Hematopoietic multipotent progenitor cell (in vitro differentiated cells): ENCODE results near the gene NPEPPS. TPM values are rescaled to one million over a fixed set of nuclear protein-coding genes. Genes with fewer than 3 reads are reported as not detected.
"Not testable (repeated sequence)": the region's sequence is repeated elsewhere in the genome, so short reads cannot be mapped to it uniquely, and the experiment has no call there.

Source experiments
- DNase-seq, 3 donors: peaks; one replicate each; pipeline ENCODE4 v3.0.0-alpha.2; 2011 to 2015; ENCODE audit warnings: low read depth in 2 of 3, low spot score in 2 of 3
- total RNA-seq: library from RNA; depleted of rRNA; stranded (reverse); fragments of >200 nt; gene quantifications from one replicate; pipeline ENCODE4 v1.2.3, GENCODE V29; 2012

Gene NPEPPS
- total RNA-seq, 1 donor: 40.4 TPM

DNA sequence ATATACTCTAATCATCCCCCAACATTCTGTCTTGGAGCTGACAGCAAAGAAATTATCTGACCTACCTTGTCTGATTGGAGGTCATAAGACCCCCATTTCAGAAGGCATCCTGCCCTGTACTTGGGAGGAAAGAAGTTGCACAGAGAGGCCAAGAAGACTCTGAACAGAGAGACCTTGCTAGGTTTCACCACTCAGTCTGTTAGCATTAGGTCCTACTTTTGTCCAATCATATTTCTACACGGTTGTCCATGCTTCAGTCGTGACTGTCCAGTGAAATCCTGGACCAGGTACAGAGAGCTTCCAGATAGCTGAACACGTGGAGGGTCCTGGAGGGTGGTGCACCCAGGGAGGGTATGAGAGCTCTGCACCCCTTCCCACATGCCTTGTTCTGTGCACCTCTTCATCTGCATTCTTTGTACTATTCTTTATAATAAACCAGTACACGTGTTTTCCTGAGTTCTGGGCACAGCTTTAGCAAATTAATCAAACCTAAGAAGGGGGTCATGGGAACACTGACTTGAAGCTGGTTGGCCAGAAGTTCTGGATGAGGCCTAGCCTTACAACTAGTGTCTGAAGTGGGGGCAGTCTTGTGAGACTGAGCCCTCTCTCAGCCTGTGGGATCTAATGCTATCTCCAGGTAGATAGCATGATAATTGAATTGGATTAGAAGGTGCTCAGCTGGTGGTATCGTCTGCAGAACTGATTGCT, 30.9 kb downstream of the NPEPPS start:
- DNase-seq: not testable (repeated sequence)

- DNase-seq: not testable (repeated sequence)
These were observed 31.4 kb downstream of the NPEPPS start for GRCh38 chr17:47562406-47562705.

- DNase-seq: not testable (repeated sequence)
These were observed 36.4 kb downstream of the NPEPPS start for GRCh38 chr17:47567261-47567660.

- not testable (repeated sequence) for DNase-seq
These were observed 41.7 kb downstream of the NPEPPS start for GRCh38 chr17:47572561-47572960.

DNA sequence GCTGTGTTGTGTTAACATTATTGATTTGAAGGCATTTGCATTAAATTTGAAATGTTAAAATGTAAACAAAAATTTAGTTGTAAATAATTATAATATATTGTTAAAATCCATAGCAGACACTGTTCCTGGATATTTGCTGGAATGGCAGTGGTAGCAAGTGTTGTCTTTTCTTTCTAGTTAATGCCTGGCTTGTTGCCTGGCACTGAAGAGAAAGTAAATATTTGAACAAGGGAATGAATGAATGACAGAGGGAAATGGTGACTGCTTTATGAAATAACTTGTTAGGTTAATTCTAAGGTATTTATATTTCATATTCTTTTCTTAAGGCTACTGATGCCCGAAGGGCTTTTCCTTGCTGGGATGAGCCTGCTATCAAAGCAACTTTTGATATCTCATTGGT, 51.5 kb downstream of the NPEPPS start:
- not testable (repeated sequence) for DNase-seq

DNA sequence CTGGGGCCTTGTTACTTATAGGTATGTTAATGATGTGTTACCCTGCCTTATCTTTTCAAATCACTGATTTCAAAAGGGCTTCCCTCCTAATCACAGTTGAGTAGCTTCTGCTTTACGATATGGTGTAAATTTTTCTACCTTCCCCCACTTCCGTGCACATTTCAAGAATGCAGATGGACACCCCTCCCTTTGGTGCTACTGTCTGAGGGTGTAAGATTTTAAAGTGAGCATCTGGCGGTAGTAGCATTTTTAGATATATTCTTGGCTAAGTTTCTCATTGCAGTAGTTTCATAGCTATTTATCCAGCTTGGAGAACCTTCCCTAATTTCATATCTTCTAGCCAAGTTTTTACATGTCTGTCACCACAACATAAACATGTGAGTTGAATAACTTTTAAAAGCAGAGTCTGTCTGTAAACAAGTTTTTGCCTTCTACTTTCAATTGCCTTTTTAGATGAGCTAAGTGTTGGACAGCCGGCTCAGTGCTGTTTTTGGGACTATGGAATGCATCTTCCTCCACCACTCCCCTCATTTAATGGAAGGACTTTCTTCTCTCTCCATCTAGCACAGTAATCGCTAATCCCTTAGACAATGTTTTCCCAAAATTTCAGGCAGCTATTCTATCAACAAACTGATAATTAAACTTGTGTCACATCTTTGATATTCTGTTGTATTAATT, 55.6 kb downstream of the NPEPPS start:
- not testable (repeated sequence) for DNase-seq

DNA sequence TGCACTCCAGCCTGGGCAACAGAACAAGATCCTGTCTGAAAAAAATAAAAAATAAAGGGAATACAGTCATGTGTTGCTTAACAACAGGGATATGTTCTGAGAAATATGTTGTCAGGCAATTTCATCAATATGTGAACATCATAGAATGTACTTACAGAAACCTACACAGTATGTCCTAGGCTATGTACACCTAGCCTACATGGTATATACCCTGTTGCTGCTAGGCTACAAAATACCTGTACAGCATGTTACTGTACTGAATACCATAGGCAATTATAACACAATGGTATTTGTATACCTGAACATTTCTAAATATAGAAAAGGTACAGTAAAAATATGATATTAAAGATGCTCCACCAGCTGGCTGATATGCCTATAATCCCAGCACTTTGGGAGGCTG, 62.6 kb downstream of the NPEPPS start:
- DNase-seq: not testable (repeated sequence)

GRCh38 chr17:47603830-47604597, 73.1 kb downstream of the NPEPPS start:
- DNase-seq: no peak

DNA sequence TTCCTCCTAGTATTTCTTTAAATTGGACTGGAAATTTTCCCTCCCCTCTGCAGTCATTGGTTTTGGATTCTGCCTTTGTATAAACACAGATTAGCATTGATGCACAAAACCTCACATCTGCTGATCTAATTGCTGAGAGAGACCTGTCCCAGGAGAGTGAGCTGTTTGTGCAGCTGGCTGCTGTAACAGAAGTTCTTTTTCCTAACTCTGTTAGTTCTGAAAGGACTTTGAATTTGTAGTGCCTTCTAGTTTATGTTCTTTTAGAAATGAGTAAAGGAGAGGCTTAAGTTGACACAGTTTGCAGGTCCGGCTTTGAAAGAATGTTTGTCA, 73.7 kb downstream of the NPEPPS start:
- no peak for DNase-seq

GRCh38 chr17:47605011-47605410, 74.1 kb downstream of the NPEPPS start:
- DNase-seq: no peak

GRCh38 chr17:47607481-47607880, 76.6 kb downstream of the NPEPPS start:
- no peak for DNase-seq

- DNase-seq: no peak
These were observed 80.8 kb downstream of the NPEPPS start for GRCh38 chr17:47611372-47612350.

- peak; percentile 25 to 76 (median 45) for DNase-seq
These were observed 85.0 kb downstream of the NPEPPS start for GRCh38 chr17:47615766-47616424.

DNA sequence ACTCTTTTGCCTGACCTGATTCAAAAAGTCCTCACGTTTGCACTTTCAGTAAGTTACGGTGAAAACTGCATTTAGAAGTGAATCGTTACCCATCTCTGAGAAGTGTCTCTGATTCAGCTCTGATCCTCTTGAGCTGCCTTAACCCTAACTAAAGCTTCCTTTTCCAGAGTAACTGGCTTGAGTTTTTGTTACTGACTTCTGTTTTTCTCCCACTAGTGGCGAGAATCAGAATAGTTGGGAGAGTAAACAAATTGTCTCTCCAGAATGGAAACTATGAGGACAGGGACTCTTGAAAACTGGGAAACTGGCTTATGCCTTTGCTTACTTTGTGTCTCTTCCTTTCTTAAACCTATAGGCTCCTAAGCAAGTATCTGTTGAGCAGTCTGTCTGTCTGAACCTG, 87.5 kb downstream of the NPEPPS start:
- DNase-seq: no peak

GRCh38 chr17:47620503-47621245, 89.8 kb downstream of the NPEPPS start:
- DNase-seq: no peak

DNA sequence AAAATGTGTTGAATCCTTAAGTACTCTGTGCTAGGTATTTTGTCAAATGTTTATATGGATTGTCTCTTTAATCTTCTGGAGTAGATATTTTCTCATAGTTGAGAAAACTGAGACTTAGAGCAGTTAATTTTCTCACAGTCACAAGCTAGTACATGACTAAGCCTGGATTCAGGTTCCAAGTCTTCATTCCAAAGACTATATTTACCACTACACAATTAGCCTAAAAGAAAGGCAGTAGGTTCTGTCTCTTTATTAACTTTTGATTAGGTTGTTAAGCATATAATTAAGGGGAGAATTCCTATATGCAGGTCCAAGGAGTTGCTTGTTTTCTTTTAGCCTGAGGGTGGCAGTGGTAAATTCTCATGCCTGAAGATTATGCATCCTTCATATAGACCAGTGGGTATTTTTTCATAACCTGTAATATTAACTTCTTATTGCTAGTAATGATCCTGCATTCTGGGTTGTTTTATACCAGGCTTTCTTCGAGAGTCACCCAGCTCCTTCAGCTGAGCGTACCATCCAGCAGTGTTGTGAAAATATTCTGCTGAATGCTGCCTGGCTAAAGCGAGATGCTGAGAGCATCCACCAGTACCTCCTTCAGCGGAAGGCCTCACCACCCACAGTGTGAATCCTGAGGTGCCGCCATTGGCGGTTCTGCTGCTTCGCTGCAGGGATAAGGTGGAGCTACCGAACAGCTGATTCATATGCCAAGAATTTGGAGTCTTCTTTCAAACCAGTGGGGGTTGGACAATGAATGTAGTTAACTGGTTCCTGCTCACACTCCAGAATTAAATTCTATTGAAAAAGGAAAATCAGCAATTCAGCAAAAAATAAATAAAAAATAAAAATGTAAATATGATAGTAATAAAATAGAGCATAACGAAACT, 90.6 kb downstream of the NPEPPS start:
- no peak for DNase-seq

GRCh38 chr17:47622180-47622549, 91.3 kb downstream of the NPEPPS start:
- DNase-seq: no peak

- DNase-seq: no peak
These were observed 93.8 kb downstream of the NPEPPS start for GRCh38 chr17:47624727-47625068.
